Parathyroid adenoma (tissue), 2 donors: ENCODE data around the gene MAPRE2.

ENCODE experiments used
- H2AFZ ChIP-seq: fragments of 300-600 bp; sonication (generic); one replicate; pipeline ENCODE4 v1.7.0; 2017; ENCODE audit warnings: antibody characterized with exemption, mild to moderate bottlenecking
- H3K27ac ChIP-seq: fragments of 300-600 bp; sonication (generic); one replicate; pipeline ENCODE4 v1.7.0; 2017
- H3K27me3 ChIP-seq: fragments of 300-600 bp; sonication (generic); one replicate; pipeline ENCODE4 v1.7.0; 2017; ENCODE audit warnings: low read length; ENCODE audit not compliant: control insufficient read depth, insufficient read depth
- H3K36me3 ChIP-seq: fragments of 300-600 bp; sonication (generic); one replicate; pipeline ENCODE4 v1.7.0; 2017; ENCODE audit warnings: low read length; ENCODE audit not compliant: control insufficient read depth, insufficient read depth
- H3K4me1 ChIP-seq: fragments of 300-600 bp; sonication (generic); one replicate; pipeline ENCODE4 v1.7.0; 2017; ENCODE audit warnings: control low read depth
- H3K4me2 ChIP-seq: fragments of 300-600 bp; sonication (generic); one replicate; pipeline ENCODE4 v1.7.0; 2017; ENCODE audit warnings: low read length
- H3K4me3 ChIP-seq: fragments of 300-600 bp; sonication (generic); one replicate; pipeline ENCODE4 v1.7.0; 2017; ENCODE audit warnings: low read depth, low read length
- H3K79me2 ChIP-seq: fragments of 300-600 bp; sonication (generic); one replicate; pipeline ENCODE4 v1.7.0; 2017; ENCODE audit warnings: control low read depth
- H3K9ac ChIP-seq: fragments of 300-600 bp; sonication (generic); one replicate; pipeline ENCODE4 v1.7.0; 2017; ENCODE audit warnings: mild to moderate bottlenecking
- H3K9me3 ChIP-seq: fragments of 300-600 bp; sonication (generic); one replicate; pipeline ENCODE4 v1.7.0; 2017; ENCODE audit warnings: low read length; ENCODE audit not compliant: control insufficient read depth
- TF ChIP-seq, protein P1 (sequence below): fragments of 300-600 bp; sonication (generic); IDR thresholded peaks from one replicate; pipeline ENCODE4 v1.7.0; 2017; ENCODE audit warnings: antibody characterized with exemption, mild to moderate bottlenecking
- donor health status: primary hyperparathyroidism.

MAPRE2 gene

DNA sequence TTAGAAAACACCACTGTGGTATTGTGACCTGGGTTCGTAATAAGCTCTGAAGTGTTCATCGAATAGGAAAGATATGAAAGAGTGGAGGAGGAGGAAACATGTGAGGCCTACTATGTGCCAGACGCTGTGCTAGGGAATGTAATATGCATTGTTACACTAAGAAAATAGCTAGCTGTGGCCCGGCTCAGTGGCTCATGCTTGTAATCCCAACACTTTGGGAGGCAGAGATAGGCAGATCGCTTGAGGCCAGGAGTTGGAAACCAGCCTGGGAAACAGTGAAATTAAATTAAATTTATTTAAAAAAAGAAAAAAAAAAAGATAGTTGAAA, 150.4 kb downstream of the MAPRE2 start:
- TF ChIP-seq, protein P1, sequence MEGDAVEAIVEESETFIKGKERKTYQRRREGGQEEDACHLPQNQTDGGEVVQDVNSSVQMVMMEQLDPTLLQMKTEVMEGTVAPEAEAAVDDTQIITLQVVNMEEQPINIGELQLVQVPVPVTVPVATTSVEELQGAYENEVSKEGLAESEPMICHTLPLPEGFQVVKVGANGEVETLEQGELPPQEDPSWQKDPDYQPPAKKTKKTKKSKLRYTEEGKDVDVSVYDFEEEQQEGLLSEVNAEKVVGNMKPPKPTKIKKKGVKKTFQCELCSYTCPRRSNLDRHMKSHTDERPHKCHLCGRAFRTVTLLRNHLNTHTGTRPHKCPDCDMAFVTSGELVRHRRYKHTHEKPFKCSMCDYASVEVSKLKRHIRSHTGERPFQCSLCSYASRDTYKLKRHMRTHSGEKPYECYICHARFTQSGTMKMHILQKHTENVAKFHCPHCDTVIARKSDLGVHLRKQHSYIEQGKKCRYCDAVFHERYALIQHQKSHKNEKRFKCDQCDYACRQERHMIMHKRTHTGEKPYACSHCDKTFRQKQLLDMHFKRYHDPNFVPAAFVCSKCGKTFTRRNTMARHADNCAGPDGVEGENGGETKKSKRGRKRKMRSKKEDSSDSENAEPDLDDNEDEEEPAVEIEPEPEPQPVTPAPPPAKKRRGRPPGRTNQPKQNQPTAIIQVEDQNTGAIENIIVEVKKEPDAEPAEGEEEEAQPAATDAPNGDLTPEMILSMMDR, result no peak
- no peaks in the 10 kb centered on the region for H3K4me1 ChIP-seq
- no peak overlapping the region for H2AFZ ChIP-seq
- no peak overlapping the region for H3K27ac ChIP-seq
- H3K9ac ChIP-seq, result no peak overlapping the region
- no peaks in the 10 kb centered on the region for H3K79me2 ChIP-seq
- no peaks in the 10 kb centered on the region for H3K27me3 ChIP-seq
- H3K9me3 ChIP-seq, result no peaks in the 10 kb centered on the region
- H3K4me2 ChIP-seq, result no peak overlapping the region
- no peak overlapping the region for H3K4me3 ChIP-seq
- no peaks in the 10 kb centered on the region for H3K36me3 ChIP-seq

DNA sequence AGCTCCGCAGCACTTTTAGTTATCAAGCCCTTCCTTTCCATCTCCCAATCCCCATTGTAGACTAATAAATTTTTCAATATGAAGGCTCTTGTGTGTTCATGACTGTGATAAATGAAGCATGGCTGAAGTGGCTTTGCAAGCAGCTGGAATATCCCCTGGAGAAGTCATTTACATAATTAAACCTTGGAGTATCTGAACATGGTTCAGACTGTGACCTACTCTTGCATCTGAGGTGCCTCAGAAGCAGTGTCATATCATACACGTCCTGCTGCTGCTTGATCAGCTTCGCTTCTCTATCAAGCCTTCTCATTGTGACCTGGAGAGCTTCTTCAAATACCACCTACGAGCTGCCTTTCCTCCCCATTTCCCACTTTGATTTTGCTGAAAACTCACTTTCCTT, 151.2 kb downstream of the MAPRE2 start:
- H3K9me3 ChIP-seq, result no peaks in the 10 kb centered on the region
- no peaks in the 10 kb centered on the region for H3K4me1 ChIP-seq
- H3K36me3 ChIP-seq, result no peaks in the 10 kb centered on the region
- H3K79me2 ChIP-seq, result no peaks in the 10 kb centered on the region
- no peak overlapping the region for H3K4me3 ChIP-seq
- H2AFZ ChIP-seq, result no peak overlapping the region
- TF ChIP-seq, protein P1, result no peak
- H3K27me3 ChIP-seq, result no peaks in the 10 kb centered on the region
- H3K4me2 ChIP-seq, result no peak overlapping the region
- H3K27ac ChIP-seq, result no peak overlapping the region
- H3K9ac ChIP-seq, result no peak overlapping the region
